ENCODE data around the gene NKAPL. TPM values are rescaled to one million over a fixed set of nuclear protein-coding genes. Genes with fewer than 3 reads are reported as not detected.
A peak's percentile ranks its signal among the peaks of the same experiment; 100 is the strongest.

The NKAPL gene
- total RNA-seq, 1 experiment from 2014 or later: not detected

DNA sequence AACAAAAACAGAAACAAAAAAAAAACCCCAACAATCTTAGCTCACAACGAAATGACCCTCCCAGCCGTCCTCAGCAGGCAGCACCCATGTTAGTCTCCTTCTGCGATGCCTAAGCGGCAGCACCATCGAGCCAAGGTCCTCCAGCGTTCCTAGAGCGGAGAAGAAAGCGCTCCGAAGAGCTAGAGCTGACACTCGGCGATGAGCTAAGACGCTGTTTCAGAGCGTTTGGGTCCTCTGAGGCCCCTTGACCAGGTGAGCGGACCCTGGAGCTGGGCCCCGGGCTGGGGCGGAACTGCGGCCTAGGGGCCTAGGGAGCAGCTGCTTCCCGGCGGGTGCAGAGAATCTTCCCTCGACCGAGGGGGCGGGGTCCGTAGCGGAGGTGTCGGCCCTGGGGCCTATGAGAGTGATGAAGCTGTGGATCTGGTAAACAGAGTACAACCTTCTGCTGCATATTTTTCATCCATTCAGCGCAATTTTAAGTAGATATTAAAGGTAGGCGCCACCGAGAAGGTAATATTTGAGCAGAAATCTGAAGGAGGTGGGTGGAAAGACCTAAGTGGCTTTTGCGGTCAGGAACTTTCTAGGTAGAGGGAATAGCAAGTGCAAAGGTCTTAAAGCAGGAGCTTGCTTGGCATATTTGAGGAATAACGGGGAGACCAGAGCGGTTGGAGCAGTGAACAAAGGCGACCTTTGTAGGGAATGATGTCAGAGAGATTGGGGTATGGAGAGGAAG, 8.0 kb downstream of the NKAPL start, which contains the start of gene ZSCAN26:
TSS of gene ZSCAN26 (plus strand) at position 182 of the 733 bp plus-strand sequence. CDS start 4,777 bp downstream, outside the sequence.
- ChIA-PET CTCF (interaction anchor here (0.7 to 1.6 kb wide), 2 partner anchors 89 to 116 kb away, joined by 3 to 6 read pairs; no protein-coding TSS in a partner anchor), POLR2A (ENCODE audit: unreplicated experiment) (interaction anchor here (0.5 to 1.0 kb wide), 9 partner anchors 13 to 459 kb away, joined by 3 to 8 read pairs (median 4); partner anchors contain the start of genes PGBD1 and ZSCAN31)
- peak within 1 kb of the TSS; percentile 78 for H3K9ac ChIP-seq (ENCODE audit: low read length)
- DNase-seq (peak; percentile 93), ATAC-seq (peak; percentile 91)
- H2AFZ ChIP-seq (ENCODE audit: low read length): peak within 1 kb of the TSS; percentile 93
- TSS peak; percentile 63 for BruUV-seq (replicated peaks)
- peak within 1 kb of the TSS; percentile 86 for H3K4me3 ChIP-seq (ENCODE audit: low read length)
- no peaks in the 10 kb centered on the region for H3K36me3 ChIP-seq (ENCODE audit: low read depth, low read length)
- H3K27me3 ChIP-seq (ENCODE audit: low read length): no peaks in the 10 kb centered on the region
- H3K4me1 ChIP-seq (ENCODE audit: insufficient read depth, low read length): peaks cover 28% of the 10 kb centered on the region
- no peaks in the 10 kb centered on the region for H3K9me3 ChIP-seq (ENCODE audit: low read length)
- no peak for TF ChIP-seq EZH2phosphoT487 (IDR thresholded peaks at IDR 0.05; ENCODE audit: borderline replicate concordance, low read length)
- TF ChIP-seq CTCF (conservative IDR thresholded peaks at IDR 0.05; ENCODE audit: low read depth, low read length): no peak
- TF ChIP-seq EZH2 (IDR thresholded peaks at IDR 0.05; ENCODE audit: low read length, unreplicated experiment): no peak
- intact Hi-C loops (cut with micrococcal nuclease): loop anchor here (1.0 to 5.0 kb wide), 4 partner anchors 15 to 135 kb away; partner anchors contain the start of genes ZKSCAN3, ZKSCAN4 and ZSCAN31
- H3K79me2 ChIP-seq (ENCODE audit: low read length): peaks cover 25% of the 10 kb centered on the region
- peak within 1 kb of the TSS; percentile 82 for H3K4me2 ChIP-seq (ENCODE audit: low read length)
- H3K9me2 ChIP-seq (replicated peaks; ENCODE audit: low read length): no peaks in the 10 kb centered on the region
- H3K27ac ChIP-seq (ENCODE audit: low read length): peak within 1 kb of the TSS; percentile 48
- H3F3A ChIP-seq (ENCODE audit: low read length, unreplicated experiment): peaks cover 5% of the 10 kb centered on the region
- no peaks in the 10 kb centered on the region for H4K20me1 ChIP-seq (ENCODE audit: low read length)

DNA sequence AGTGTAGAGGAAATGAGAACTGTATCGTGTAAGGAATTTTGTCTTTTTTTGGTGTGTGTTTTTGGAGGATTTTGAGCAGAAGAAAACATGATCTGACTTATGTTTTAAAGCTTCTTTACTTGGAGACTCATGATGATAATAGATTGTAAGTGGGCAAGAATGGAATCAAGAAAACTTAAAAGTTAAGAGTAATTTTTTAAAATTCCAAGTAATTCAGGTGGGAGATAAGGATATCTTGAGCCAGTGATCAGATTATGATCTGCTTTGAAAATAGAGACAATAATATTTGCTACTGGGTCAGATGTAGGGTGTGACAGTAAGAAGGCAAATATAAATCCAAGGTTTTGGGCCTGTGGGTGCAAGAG, 8.6 kb downstream of the NKAPL start:
- BruUV-seq (replicated peaks): no TSS peak
- no peaks in the 10 kb centered on the region for H4K20me1 ChIP-seq (ENCODE audit: low read length)
- H3K36me3 ChIP-seq (ENCODE audit: low read depth, low read length): 0 out of 2 replicates have a peak, but pooled peaks cover 4% of the 10 kb centered on the region
- POLR2A ChIA-PET (ENCODE audit: unreplicated experiment): interaction anchor here (0.5 to 1.0 kb wide), 5 partner anchors 15 to 460 kb away, joined by 3 to 8 read pairs (median 4); partner anchors contain the start of gene ZSCAN31
- CTCF ChIA-PET: interaction anchor here (0.7 to 1.6 kb wide), 2 partner anchors 88 to 115 kb away, joined by 3 to 6 read pairs; no protein-coding TSS in a partner anchor
- peak overlapping the region; percentile 86 for H3K4me3 ChIP-seq (ENCODE audit: low read length)
- intact Hi-C loops (cut with micrococcal nuclease): loop anchor here (1.0 to 5.0 kb wide), 4 partner anchors 15 to 135 kb away; partner anchors contain the start of genes ZKSCAN3, ZKSCAN4 and ZSCAN31
- no peaks in the 10 kb centered on the region for H3K27me3 ChIP-seq (ENCODE audit: low read length)
- H3K27ac ChIP-seq (ENCODE audit: low read length): peak overlapping the region; percentile 48; the same call in 1 of the 2 replicates
- no peak for TF ChIP-seq EZH2 (IDR thresholded peaks at IDR 0.05; ENCODE audit: low read length, unreplicated experiment)
- H2AFZ ChIP-seq (ENCODE audit: low read length): peak overlapping the region; percentile 93
- H3K4me2 ChIP-seq (ENCODE audit: low read length): peak overlapping the region; percentile 82
- DNase-seq (no peak), ATAC-seq (no peak)
- peaks cover 28% of the 10 kb centered on the region for H3K4me1 ChIP-seq (ENCODE audit: insufficient read depth, low read length)
- peaks cover 25% of the 10 kb centered on the region for H3K79me2 ChIP-seq (ENCODE audit: low read length)
- H3K9me3 ChIP-seq (ENCODE audit: low read length): no peaks in the 10 kb centered on the region
- H3F3A ChIP-seq (ENCODE audit: low read length, unreplicated experiment): peaks cover 5% of the 10 kb centered on the region
- no peaks in the 10 kb centered on the region for H3K9me2 ChIP-seq (replicated peaks; ENCODE audit: low read length)
- peak overlapping the region; percentile 78 for H3K9ac ChIP-seq (ENCODE audit: low read length)

GRCh38 chr6:28269492-28269891, 10.4 kb downstream of the NKAPL start:
- intact Hi-C loops (cut with micrococcal nuclease): loop anchor here (1.0 to 5.0 kb wide), 3 partner anchors 68 to 137 kb away; partner anchors contain the start of gene ZSCAN31
- Histone ChIP-seq H3K9me3 (ENCODE audit: low read length) (no peaks in the 10 kb centered on the region), H3K4me2 (ENCODE audit: low read length) (no peak overlapping the region), H3K27me3 (ENCODE audit: low read length) (no peaks in the 10 kb centered on the region), H3K4me1 (ENCODE audit: insufficient read depth, low read length) (peaks cover 28% of the 10 kb centered on the region), H3K9me2 (replicated peaks; ENCODE audit: low read length) (no peaks in the 10 kb centered on the region), H3K36me3 (ENCODE audit: low read depth, low read length) (peaks cover 9% of the 10 kb centered on the region; the same call in 1 of the 2 replicates), H2AFZ (ENCODE audit: low read length) (no peak overlapping the region), H3K27ac (ENCODE audit: low read length) (peak overlapping the region; percentile 58), H3F3A (ENCODE audit: low read length, unreplicated experiment) (peaks cover 5% of the 10 kb centered on the region), H3K4me3 (ENCODE audit: low read length) (no peak overlapping the region), H3K9ac (ENCODE audit: low read length) (no peak overlapping the region), H3K79me2 (ENCODE audit: low read length) (peaks cover 25% of the 10 kb centered on the region), H4K20me1 (ENCODE audit: low read length) (no peaks in the 10 kb centered on the region)
- POLR2A ChIA-PET (ENCODE audit: unreplicated experiment): interaction anchor here (0.7 to 1.2 kb wide), 3 partner anchors 10 to 66 kb away, joined by 3 to 5 read pairs (median 3); partner anchors contain the start of gene ZKSCAN4
- TF ChIP-seq EZH2phosphoT487 (IDR thresholded peaks at IDR 0.05; ENCODE audit: borderline replicate concordance, low read length): no peak
- no peak for TF ChIP-seq CTCF (conservative IDR thresholded peaks at IDR 0.05; ENCODE audit: low read depth, low read length)
- TF ChIP-seq EZH2 (IDR thresholded peaks at IDR 0.05; ENCODE audit: low read length, unreplicated experiment): no peak
- CTCF ChIA-PET: interaction anchor here (0.5 to 1.0 kb wide), 3 partner anchors 10 to 190 kb away, joined by 3 to 7 read pairs (median 5); no protein-coding TSS in a partner anchor
- DNase-seq: peak; percentile 92
- no TSS peak for BruUV-seq (replicated peaks)
- ATAC-seq: peak; percentile 56

Data from PC-3 (cell line).